ENCODE results near the gene PYROXD2. TPM values are rescaled to one million over a fixed set of nuclear protein-coding genes. Genes with fewer than 3 reads are reported as not detected.

PYROXD2 gene
- total RNA-seq, 1 donor from 2014 or later, result 5.6 TPM

DNA sequence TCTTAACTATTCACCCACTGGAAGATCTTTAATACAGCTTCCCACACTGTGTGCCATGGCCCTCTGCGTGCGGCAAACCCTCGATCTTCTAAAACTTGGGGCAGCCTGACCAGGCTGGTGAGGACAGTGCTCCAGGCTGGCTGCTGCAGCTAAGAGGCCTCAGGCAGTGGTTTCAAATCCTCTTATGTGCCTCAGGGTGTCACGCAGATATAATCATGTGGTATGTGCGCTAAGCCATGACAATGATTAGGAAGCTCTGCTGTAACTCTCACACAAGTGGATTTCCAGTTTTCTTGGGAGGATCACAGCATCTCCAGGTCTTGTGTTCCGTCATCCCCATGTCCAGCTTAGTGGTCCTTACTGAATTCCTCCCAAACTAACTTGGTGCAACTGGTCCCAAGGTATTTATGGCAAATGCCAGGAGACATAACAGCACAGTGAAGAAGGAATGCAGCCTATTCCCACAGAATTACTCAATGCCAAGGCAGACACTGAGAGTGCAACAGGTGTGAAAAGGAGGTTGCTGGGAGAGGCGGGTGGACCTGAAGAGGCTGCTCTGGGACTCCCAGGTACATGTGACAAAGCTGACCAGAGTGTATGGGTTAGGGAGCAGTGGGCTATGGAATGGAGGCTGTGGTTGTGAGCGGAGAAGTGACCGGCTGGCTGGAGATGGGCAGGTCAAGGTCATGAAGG lies 29.5 kb upstream of the PYROXD2 start:
- no peaks in the 10 kb centered on the region for H3K27me3 ChIP-seq
- intact Hi-C loops (cut with DNase I), result loop anchor here (5.0 to 10.0 kb wide), 4 partner anchors 132 to 1180 kb away; partner anchors contain the start of genes GOT1, LOXL4 and SLC25A28
- peaks cover 3 to 40% of the 10 kb centered on the region in 2 donors for H3K36me3 ChIP-seq
- no peak for DNase-seq (ENCODE audit: low spot score in 2 of 2)
- H3K4me3 ChIP-seq, result no peak overlapping the region
- no peak overlapping the region for H3K27ac ChIP-seq
- TF ChIP-seq, protein P1, sequence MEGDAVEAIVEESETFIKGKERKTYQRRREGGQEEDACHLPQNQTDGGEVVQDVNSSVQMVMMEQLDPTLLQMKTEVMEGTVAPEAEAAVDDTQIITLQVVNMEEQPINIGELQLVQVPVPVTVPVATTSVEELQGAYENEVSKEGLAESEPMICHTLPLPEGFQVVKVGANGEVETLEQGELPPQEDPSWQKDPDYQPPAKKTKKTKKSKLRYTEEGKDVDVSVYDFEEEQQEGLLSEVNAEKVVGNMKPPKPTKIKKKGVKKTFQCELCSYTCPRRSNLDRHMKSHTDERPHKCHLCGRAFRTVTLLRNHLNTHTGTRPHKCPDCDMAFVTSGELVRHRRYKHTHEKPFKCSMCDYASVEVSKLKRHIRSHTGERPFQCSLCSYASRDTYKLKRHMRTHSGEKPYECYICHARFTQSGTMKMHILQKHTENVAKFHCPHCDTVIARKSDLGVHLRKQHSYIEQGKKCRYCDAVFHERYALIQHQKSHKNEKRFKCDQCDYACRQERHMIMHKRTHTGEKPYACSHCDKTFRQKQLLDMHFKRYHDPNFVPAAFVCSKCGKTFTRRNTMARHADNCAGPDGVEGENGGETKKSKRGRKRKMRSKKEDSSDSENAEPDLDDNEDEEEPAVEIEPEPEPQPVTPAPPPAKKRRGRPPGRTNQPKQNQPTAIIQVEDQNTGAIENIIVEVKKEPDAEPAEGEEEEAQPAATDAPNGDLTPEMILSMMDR (IDR thresholded peaks at IDR 0.05), result no peak
- H3K4me1 ChIP-seq, result peaks cover 0 to 6% of the 10 kb centered on the region in 2 donors
- no peaks in the 10 kb centered on the region for H3K9me3 ChIP-seq

DNA sequence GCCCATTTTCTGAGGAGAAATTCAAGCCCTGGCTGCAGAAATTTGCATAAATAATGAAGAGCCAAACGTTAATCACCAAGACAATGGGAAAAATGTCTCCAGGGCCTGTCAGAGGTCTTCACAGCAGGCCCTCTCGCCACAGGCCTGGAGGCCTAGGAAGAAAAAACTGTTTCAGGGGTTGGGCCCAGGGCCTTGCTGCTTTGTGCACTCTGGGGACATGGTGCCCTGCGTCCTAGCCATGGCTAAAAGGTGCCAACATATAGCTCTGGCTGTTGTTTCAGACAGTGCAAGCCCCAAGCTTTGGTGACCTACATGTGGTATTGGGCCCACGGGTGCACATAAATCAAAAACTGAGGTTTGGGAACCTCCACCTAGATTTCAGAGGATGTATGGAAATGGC lies 23.7 kb upstream of the PYROXD2 start:
- TF ChIP-seq, protein P1 (IDR thresholded peaks at IDR 0.05), result no peak
- H3K27ac ChIP-seq, result no peak overlapping the region
- peak in 1 of 2 donors; percentile 51 for DNase-seq (ENCODE audit: low spot score in 2 of 2)
- no peak overlapping the region for H3K4me3 ChIP-seq
- no peaks in the 10 kb centered on the region for H3K4me1 ChIP-seq
- H3K27me3 ChIP-seq, result no peaks in the 10 kb centered on the region
- intact Hi-C loops (cut with DNase I), result no loop called here
- peaks cover 32 to 66% of the 10 kb centered on the region in 2 donors for H3K36me3 ChIP-seq
- H3K9me3 ChIP-seq, result no peaks in the 10 kb centered on the region

DNA sequence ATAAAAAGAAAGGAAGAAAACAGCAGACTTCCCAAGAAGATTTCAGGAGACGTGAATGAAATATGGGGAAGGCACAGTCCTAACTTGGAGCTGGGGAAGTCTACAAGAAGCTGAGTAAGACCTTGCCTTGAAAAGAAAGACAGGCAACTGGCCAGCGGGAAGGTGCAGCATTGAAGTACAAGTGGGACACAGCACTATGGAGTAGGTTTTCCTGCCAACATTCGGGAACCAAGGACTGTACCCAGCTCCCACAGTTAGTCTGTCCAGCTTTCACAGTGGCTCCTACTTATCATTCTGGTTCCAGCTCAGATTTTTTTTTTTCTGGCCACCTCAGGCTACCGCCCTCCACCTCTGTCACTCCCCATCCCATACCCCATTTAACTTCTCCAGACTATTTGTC lies 21.7 kb upstream of the PYROXD2 start:
- TF ChIP-seq, protein P1 (IDR thresholded peaks at IDR 0.05), result no peak
- H3K36me3 ChIP-seq, result peaks cover 48 to 73% of the 10 kb centered on the region in 2 donors
- no peaks in the 10 kb centered on the region for H3K27me3 ChIP-seq
- no peaks in the 10 kb centered on the region for H3K4me1 ChIP-seq
- peak in 1 of 2 donors; percentile 50 for DNase-seq (ENCODE audit: low spot score in 2 of 2)
- H3K27ac ChIP-seq, result no peak overlapping the region
- intact Hi-C loops (cut with DNase I), result no loop called here
- no peaks in the 10 kb centered on the region for H3K9me3 ChIP-seq
- no peak overlapping the region for H3K4me3 ChIP-seq

DNA sequence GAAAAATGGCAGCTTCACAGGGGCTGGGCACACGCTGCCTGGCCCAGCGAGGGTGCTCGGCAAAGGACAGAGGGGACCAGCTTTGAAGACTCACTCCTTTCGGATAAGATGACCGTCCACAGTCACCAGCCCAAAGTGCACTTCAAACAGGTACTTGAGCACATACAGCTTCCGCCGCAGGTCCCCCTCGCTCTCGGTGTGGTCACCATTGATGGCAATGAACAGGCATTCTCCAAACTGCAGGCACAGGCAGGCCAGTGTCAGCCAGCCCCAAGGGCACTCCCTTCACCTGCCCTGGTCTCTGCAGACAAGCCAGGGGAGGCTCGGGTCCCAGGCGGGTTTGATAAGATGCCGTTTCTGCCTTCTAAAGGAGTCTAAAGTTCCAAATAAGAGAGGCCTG lies 20.2 kb upstream of the PYROXD2 start:
- Histone ChIP-seq H3K27ac (no peak overlapping the region), H3K36me3 (peaks cover 59 to 83% of the 10 kb centered on the region in 2 donors)
- intact Hi-C loops (cut with DNase I), result no loop called here

DNA sequence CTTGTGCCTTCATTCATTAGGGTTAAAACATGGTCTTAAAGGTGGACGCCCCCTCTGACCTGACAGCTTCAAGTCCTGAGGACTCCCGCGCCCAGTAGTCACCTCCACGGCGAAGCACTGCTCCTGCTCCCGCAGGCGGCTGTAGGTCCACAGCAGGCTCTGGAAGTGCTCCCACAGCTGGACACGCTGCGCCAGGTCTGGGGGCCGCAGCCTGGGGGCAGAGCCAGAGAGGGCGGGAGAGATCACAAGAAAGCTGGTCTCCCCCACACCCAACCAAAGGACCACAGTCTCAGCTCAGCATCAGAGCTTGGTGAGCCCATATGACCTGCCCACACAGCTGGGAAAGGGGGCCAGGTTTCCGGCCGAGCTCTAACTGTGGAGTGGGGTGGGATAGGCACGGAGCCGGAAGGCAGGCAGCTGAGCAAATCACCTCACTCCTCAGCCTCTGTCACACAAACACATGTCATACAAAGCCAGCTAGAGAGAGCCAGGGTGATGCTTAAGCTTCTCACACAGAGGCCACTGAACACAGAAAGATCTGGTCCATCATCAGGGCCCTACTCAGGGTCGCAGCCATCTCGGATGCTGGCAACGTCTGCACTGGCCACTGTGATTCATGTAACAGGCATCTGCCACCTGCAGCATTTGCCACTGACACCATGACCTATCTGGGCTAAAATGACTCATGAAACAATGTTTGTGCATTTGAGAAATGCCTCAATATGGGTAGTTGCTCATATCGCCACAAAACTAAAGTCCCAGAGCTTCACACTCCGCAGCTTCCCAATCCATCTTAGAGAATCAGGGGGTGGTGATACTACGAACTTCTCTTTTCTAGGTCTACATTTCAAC lies 19.1 kb upstream of the PYROXD2 start:
- H3K4me3 ChIP-seq, result no peak overlapping the region
- no peaks in the 10 kb centered on the region for H3K27me3 ChIP-seq
- H3K9me3 ChIP-seq, result no peaks in the 10 kb centered on the region
- peaks cover 66 to 85% of the 10 kb centered on the region in 2 donors for H3K36me3 ChIP-seq
- intact Hi-C loops (cut with DNase I), result no loop called here
- TF ChIP-seq, protein P1 (IDR thresholded peaks at IDR 0.05), result no peak
- no peak overlapping the region for H3K27ac ChIP-seq
- no peaks in the 10 kb centered on the region for H3K4me1 ChIP-seq
- DNase-seq (ENCODE audit: low spot score in 2 of 2), result peak in 1 of 2 donors; percentile 49

More for the DNA sequence above, 20.2 kb upstream of the PYROXD2 start:
- Histone ChIP-seq H3K4me1 (no peaks in the 10 kb centered on the region), H3K4me3 (no peak overlapping the region), H3K27me3 (no peaks in the 10 kb centered on the region), H3K9me3 (no peaks in the 10 kb centered on the region)
- TF ChIP-seq, protein P1 (IDR thresholded peaks at IDR 0.05), result no peak
- peak in 1 of 2 donors; percentile 41 for DNase-seq (ENCODE audit: low spot score in 2 of 2)

All from ascending aorta (tissue), 2 donors.